Naive thymus-derived CD8-positive, alpha-beta T cell (primary cell): Measurements from ENCODE around the gene BZW1. TPM values are rescaled to one million over a fixed set of nuclear protein-coding genes. Genes with fewer than 3 reads are reported as not detected.
"Not testable (repeated sequence)": the region's sequence is repeated elsewhere in the genome, so short reads cannot be mapped to it uniquely, and the experiment has no call there.

Source experiments
- ATAC-seq, 2 donors: fragments of 150-1000 bp; cut with Tn5 transposase in 1 of 2; sonication (Bioruptor Pico), chemical (Tn5 transposase) in 1 of 2; 1 replicate in 1 of 2; 2 replicates in 1 of 2; pipeline ENCODE4 v1.10.0; 2021; ENCODE audit warnings: mild to moderate bottlenecking in 2 of 2, moderate library complexity in 2 of 2
- POLR2A ChIA-PET: fragments of 350-600 bp; sonication (Branson Sonifier 250); formaldehyde crosslinking; loops from one replicate; lab custom pipeline; 2021; ENCODE audit warnings: antibody characterized with exemption; lab: Charles Lee
- DNase-seq, 10 donors: peaks; one replicate each; pipeline versions ENCODE4 v3.0.0 to v3.0.0-alpha.2; 2020 to 2022
- H3K27ac Mint-ChIP-seq, 10 donors: one replicate each; pipeline ENCODE4 v1.8.0; 2020 to 2022; ENCODE audit warnings: mild to moderate bottlenecking in 10 of 10, mixed read lengths in 10 of 10, moderate library complexity in 4 of 10, inconsistent platforms in 1 of 10
- H3K27me3 Mint-ChIP-seq, 5 donors: one replicate each; pipeline ENCODE4 v1.8.0; 2021 to 2022; ENCODE audit warnings: mixed read lengths in 5 of 5
- H3K36me3 Mint-ChIP-seq, 3 donors: one replicate each; pipeline ENCODE4 v1.8.0; 2020 to 2022; ENCODE audit warnings: mixed read lengths in 3 of 3, mild to moderate bottlenecking in 2 of 3, inconsistent platforms in 1 of 3
- H3K4me1 Mint-ChIP-seq, 4 donors: one replicate each; pipeline ENCODE4 v1.8.0; 2021 to 2022; ENCODE audit warnings: mixed read lengths in 4 of 4
- H3K4me3 Mint-ChIP-seq, 10 donors: one replicate each; pipeline ENCODE4 v1.8.0; 2020 to 2022; ENCODE audit warnings: mild to moderate bottlenecking in 10 of 10, mixed read lengths in 10 of 10, moderate library complexity in 6 of 10, inconsistent platforms in 1 of 10
- H3K9me3 Mint-ChIP-seq, 9 donors: one replicate each; pipeline ENCODE4 v1.8.0; 2020 to 2022; ENCODE audit warnings: mixed read lengths in 9 of 9, mild to moderate bottlenecking in 3 of 9, inconsistent platforms in 1 of 9, moderate library complexity in 1 of 9
- polyA plus RNA-seq, 3 donors: library from polyadenylated mRNA; unstranded; fragments of 300-500 nt; fragmentation: Illumina TruSeq; gene quantifications; one replicate each; pipeline ENCODE4 v1.2.3, GENCODE V29; 2021
- total RNA-seq, 8 experiments: library from RNA in 2 of 8; stranded (reverse) in 2 of 8; gene quantifications; one replicate each; pipeline ENCODE4 v1.2.3 and lab custom pipeline; 2021 to 2026

BZW1 gene
- total and polyA plus RNA-seq, 5 experiments from 2014 or later, result 175 to 285 (median 222) TPM

DNA sequence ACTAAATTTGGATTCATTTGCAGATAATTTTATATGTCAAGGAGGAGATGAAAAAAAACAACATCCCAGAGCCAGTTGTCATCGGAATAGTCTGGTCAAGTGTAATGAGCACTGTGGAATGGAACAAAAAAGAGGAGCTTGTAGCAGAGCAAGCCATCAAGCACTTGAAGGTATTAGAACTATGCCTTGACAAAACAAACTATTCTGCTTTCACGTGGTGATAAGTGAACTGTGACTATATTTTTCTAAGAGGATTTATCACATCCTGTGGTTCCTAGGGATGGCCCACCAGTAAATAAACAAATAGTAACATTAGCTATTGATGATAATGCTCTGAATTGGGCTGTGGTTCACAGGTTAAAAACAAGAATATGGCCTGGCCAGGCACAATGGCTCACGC, 7.0 kb downstream of the BZW1 start:
- not testable (repeated sequence) for H3K4me3 Mint-ChIP-seq, H3K9me3 Mint-ChIP-seq, DNase-seq, ATAC-seq, H3K27me3 Mint-ChIP-seq
- POLR2A ChIA-PET, result interaction anchor here (0.7 to 6.9 kb wide), 3 partner anchors 46 to 106 kb away, joined by 3 to 28 read pairs (median 8); partner anchors contain the start of genes CLK1, NIF3L1 and PPIL3
- Mint-ChIP-seq H3K27ac (peak overlapping the region in 5 of 10 donors; percentile 13 to 79 (median 49)), H3K36me3 (peaks cover 12 to 84% (median 36%) of the 10 kb centered on the region in 3 donors), H3K4me1 (peaks cover 21 to 29% (median 26%) of the 10 kb centered on the region in 4 donors)

DNA sequence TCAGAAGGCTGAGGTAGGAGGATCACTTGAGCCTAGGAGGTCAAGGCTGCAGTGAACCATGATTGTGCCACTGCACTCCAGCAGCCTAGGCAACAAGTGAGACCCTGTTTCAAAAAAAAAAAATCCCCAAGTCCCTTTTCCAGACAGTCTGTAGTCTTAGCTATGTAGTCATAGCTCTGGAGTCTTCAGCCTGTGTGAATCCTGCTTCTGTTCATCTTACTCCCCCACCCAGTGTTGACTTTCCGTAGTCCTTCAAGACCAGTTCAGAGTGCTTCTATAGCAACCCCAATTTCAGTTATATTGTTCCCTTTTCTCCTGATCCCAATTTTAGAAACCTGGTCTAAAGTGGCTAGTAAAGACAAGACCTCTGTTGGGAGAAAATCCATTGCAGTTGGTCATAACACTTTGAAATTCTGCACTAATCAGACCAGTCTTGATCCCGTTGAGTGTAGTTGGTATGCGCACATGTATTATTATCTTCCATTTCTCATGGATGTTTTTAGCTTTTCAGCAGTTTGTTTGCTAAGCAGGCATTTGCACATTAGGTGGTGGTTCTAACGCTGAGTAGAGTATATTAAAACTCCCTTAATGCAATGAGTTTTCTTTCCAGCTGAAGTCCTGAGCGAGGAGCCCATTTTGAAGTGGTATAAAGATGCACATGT, 9.0 kb downstream of the BZW1 start:
- POLR2A ChIA-PET, result interaction anchor here (6.9 kb wide), 1 partner anchor 44 kb away, joined by 28 read pairs; the partner anchor contains the start of gene CLK1
- Mint-ChIP-seq H3K4me1 (peaks cover 7 to 10% (median 9%) of the 10 kb centered on the region in 4 donors), H3K27me3 (no peaks in the 10 kb centered on the region), H3K27ac (peak overlapping the region in 7 of 10 donors; percentile 7 to 82 (median 58)), H3K4me3 (no peak overlapping the region), H3K9me3 (no peaks in the 10 kb centered on the region), H3K36me3 (peaks cover 12 to 76% (median 31%) of the 10 kb centered on the region in 3 donors)
- ATAC-seq (no peak), DNase-seq (no peak)

DNA sequence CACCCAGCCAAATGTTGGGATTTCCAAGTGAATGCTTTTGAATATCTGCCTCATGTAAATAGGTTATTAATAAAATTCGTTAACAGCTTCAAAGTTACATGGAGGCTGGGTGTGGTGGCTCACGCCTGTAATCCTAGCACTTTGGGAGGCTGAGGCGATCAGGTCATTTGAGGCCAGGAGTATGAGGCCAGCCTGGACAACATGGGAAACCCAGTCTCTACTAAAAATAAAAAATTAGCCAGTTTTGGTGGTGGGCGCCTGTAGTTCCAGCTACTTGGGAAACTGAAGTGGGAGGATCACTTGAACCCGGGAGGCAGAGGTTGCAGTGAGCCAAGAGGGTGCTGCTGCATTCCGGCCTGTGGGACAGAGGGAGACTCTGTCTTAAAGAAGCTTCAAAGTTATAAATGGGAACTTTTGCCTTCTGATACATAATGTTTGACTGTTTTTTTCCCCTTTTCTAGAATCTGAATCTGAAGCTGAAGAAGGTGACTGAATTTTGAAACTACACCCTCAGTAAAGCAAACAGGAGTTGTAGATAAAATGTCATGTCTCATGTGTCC, 10.1 kb downstream of the BZW1 start:
- POLR2A ChIA-PET, result interaction anchor here (0.6 to 6.9 kb wide), 2 partner anchors 17 to 43 kb away, joined by 3 to 28 read pairs; partner anchors contain the start of gene CLK1
- Mint-ChIP-seq H3K4me1 (peaks cover 2 to 11% (median 7%) of the 10 kb centered on the region in 4 donors), H3K36me3 (peaks cover 12 to 65% (median 26%) of the 10 kb centered on the region in 3 donors)

DNA sequence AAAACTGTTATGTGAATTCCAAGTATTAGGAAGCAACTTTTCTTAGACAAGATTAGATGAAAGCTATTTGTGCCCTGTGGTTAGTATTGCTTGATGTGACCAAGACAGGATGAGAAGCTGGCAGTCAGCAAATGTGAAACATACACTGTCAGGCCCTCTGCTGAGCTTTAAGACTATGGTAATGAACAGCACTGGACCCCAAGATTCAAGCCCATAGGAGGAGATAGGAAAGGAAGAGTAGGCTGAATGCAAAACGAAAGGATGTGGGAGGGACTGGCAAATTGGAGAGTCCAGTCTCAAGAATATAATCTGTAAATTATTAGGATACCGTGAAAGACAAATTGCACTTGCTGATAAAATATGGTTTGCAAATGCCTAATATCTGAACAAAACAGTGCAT, 16.4 kb downstream of the BZW1 start:
- H3K36me3 Mint-ChIP-seq, result peaks cover 0 to 17% (median 3%) of the 10 kb centered on the region in 3 donors
- no peaks in the 10 kb centered on the region for H3K27me3 Mint-ChIP-seq
- DNase-seq (no peak), ATAC-seq (no peak)
- peaks cover 1 to 14% (median 8%) of the 10 kb centered on the region in 4 donors for H3K4me1 Mint-ChIP-seq
- POLR2A ChIA-PET, result interaction anchor here (0.8 to 2.4 kb wide), 4 partner anchors 11 to 36 kb away, joined by 3 to 11 read pairs (median 6); partner anchors contain the start of genes BZW1 and CLK1
- H3K27ac Mint-ChIP-seq, result peak overlapping the region in 6 of 10 donors; percentile 4 to 68 (median 26)
- H3K4me3 Mint-ChIP-seq, result no peak overlapping the region
- H3K9me3 Mint-ChIP-seq, result no peaks in the 10 kb centered on the region

More for the DNA sequence above, 10.1 kb downstream of the BZW1 start:
- ATAC-seq, result no peak
- Mint-ChIP-seq H3K27ac (peak overlapping the region in 2 of 10 donors; percentile 12 to 48), H3K4me3 (peak overlapping the region in 2 of 10 donors; percentile 28), H3K27me3 (no peaks in the 10 kb centered on the region), H3K9me3 (no peaks in the 10 kb centered on the region)
- DNase-seq, result no peak

DNA sequence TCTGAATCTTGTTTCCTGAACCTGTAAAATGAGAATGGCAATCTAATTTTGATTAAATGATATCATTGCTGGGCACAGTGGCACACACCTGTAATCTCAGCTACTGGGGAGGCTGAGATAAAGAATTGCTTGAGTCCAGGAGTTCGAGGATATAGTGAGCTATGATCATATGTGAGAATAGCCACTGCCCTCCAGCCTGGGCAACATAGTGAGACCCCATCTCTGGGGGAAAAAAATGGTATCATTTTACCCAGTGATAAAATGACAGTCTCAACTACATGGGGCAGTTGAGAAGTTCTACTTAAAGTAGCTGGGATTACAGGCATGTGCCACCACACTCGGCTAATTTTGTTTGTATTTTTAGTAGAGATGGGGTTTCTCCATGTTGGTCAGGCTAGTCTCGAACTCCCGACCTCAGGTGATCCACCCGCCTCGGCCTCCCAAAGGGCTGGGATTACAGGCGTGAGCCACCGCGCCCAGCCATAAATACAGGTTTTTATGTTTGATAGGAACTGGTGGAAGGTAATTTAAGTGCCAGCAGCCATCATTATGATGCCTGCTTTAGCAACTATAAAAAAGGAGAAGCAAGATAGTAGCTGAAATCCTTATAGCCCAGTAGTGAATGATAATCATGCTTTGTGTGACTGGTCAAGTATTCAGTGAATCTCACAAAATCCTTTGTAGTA, 17.0 kb downstream of the BZW1 start:
- Mint-ChIP-seq H3K27me3 (no peaks in the 10 kb centered on the region), H3K4me3 (no peak overlapping the region), H3K27ac (no peak overlapping the region), H3K36me3 (peaks cover 0 to 15% (median 3%) of the 10 kb centered on the region in 3 donors), H3K9me3 (peaks cover 0 to 1% (median 0%) of the 10 kb centered on the region in 9 donors), H3K4me1 (peaks cover 1 to 14% (median 8%) of the 10 kb centered on the region in 4 donors)
- DNase-seq (no peak), ATAC-seq (no peak)
- POLR2A ChIA-PET, result interaction anchor here (0.8 to 2.0 kb wide), 4 partner anchors 10 to 35 kb away, joined by 3 to 8 read pairs (median 4); partner anchors contain the start of genes BZW1 and CLK1

DNA sequence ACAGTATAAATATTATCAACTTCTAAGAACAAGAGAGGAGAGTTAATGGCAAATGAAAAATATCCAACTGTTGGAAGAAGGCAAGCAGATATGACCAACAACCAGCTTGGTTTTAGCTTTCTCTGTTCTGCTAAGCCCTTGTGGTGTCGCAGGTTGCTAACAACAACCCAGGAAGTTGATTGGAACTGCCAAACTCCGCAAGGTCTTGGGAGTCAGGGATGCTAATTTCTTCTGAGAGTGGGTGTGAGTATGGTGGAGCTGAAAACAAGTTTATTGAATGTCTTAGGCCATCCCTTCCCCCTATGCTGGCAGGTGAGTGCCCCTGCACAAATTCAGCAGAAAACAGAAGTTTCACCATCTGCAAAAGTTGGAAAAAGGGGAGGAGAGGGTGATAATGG, 17.5 kb downstream of the BZW1 start:
- no peak for DNase-seq
- POLR2A ChIA-PET, result interaction anchor here (1.0 kb wide), 1 partner anchor 35 kb away, joined by 4 read pairs; the partner anchor contains the start of gene CLK1
- H3K4me3 Mint-ChIP-seq, result no peak overlapping the region
- H3K36me3 Mint-ChIP-seq, result peaks cover 0 to 11% (median 3%) of the 10 kb centered on the region in 3 donors
- ATAC-seq, result no peak
- H3K27me3 Mint-ChIP-seq, result no peaks in the 10 kb centered on the region
- H3K4me1 Mint-ChIP-seq, result peaks cover 1 to 14% (median 8%) of the 10 kb centered on the region in 4 donors
- peaks cover 0 to 4% (median 0%) of the 10 kb centered on the region in 9 donors for H3K9me3 Mint-ChIP-seq
- H3K27ac Mint-ChIP-seq, result no peak overlapping the region

DNA sequence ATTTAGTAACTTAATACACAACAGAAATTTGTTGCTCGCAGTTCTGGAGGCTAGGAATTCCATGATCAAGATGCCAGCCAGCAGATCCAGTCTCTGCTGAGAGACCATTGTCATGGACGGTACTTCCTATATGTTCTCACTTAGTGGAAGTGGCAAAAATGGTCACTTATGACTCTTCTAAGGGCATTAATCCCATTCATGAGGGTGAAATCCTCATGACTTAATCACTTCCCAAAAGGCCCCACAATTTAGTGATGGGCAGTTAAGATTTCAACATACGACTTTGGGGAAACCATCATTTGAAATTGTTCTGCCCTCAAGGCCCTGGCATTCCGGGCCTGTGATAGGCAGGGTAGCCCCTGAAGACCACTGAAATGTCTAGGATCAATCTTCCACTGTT, 23.0 kb downstream of the BZW1 start:
- H3K27me3 Mint-ChIP-seq, result no peaks in the 10 kb centered on the region
- H3K4me3 Mint-ChIP-seq, result no peak overlapping the region
- peaks cover 0 to 13% (median 11%) of the 10 kb centered on the region in 3 donors for H3K36me3 Mint-ChIP-seq
- peaks cover 0 to 21% (median 3%) of the 10 kb centered on the region in 9 donors for H3K9me3 Mint-ChIP-seq
- ATAC-seq, result no peak
- POLR2A ChIA-PET, result no interaction called here
- no peak overlapping the region for H3K27ac Mint-ChIP-seq
- no peak for DNase-seq
- no peaks in the 10 kb centered on the region for H3K4me1 Mint-ChIP-seq

DNA sequence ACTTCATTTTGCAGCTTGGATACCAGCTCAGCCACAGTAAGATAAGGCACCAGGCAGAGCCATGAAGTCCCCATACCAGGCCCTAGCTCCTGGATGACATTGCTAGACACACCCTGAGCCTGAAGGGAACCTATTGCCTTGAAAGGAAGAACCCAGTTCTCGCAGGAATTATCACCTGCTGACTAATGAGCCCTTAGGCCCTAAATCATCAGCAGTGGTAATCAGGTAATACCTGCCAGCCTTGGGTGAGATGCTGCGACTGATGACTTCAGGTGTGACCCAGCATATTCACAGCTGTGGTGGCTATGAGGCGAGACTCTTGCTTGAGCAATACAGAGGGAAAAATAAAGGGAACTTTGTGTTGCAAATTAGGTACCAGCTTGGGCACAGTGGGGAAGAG, 27.8 kb downstream of the BZW1 start:
- Mint-ChIP-seq H3K9me3 (peaks cover 0 to 17% (median 3%) of the 10 kb centered on the region in 9 donors), H3K36me3 (peaks cover 0 to 13% (median 11%) of the 10 kb centered on the region in 3 donors), H3K4me1 (no peaks in the 10 kb centered on the region), H3K27ac (no peak overlapping the region), H3K27me3 (no peaks in the 10 kb centered on the region), H3K4me3 (no peak overlapping the region)
- DNase-seq (no peak), ATAC-seq (no peak)
- POLR2A ChIA-PET, result interaction anchor here (0.6 to 2.0 kb wide), 3 partner anchors 11 to 29 kb away, joined by 4 to 7 read pairs (median 4); partner anchors contain the start of gene CLK1

DNA sequence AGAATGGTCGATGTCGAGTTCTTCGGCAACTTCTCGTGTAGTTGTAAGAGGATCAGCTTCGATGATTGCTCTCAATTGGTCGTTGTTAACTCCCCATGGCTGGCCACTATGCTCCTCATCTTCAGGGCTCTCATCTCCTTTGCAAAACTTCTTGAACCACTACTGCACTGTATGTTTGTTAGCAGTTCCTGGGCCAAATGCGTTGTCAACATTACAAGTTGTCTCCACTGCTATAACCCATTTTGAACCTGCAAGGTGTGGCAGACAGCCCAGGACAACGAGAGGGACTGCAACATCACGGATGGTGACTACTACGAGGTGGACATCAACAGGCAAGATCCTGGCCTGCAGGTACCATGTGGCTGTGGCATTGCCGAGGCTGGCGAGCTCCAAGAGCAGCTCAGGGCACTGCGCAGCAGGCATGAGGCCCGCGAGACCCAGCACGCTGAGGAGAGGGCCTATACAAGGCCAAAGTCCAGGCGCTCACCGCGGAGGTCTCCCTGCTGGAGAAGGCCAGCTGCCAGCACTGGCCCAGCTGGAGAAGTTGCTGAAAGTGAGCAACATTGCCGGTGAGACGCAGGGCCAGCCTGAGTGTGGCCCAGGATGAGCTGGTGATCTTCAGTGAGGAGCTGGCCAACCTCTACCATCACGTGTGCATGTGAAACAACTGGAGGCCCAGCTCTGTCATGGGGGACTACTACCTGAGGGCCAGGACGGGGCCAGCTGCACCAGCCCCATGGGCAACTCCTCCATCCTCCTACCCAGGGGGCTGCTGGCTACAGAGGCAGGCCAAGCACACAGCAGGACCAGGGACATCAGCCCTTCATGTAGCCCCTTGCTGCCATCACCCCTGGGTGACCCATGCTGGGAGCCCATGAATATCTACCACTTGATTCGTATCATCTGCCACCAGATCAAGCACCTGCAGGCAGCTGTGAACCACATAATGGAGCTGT, 32.6 kb downstream of the BZW1 start:
- no peaks in the 10 kb centered on the region for H3K36me3 Mint-ChIP-seq
- no peaks in the 10 kb centered on the region for H3K27me3 Mint-ChIP-seq
- DNase-seq, result no peak
- no peaks in the 10 kb centered on the region for H3K9me3 Mint-ChIP-seq
- peaks cover 0 to under 1% (median under 1%) of the 10 kb centered on the region in 4 donors for H3K4me1 Mint-ChIP-seq
- no peak overlapping the region for H3K4me3 Mint-ChIP-seq
- H3K27ac Mint-ChIP-seq, result no peak overlapping the region
- POLR2A ChIA-PET, result interaction anchor here (0.8 to 1.2 kb wide), 2 partner anchors 33 to 209 kb away, joined by 3 read pairs; partner anchors contain the start of gene BZW1
- ATAC-seq, result no peak

DNA sequence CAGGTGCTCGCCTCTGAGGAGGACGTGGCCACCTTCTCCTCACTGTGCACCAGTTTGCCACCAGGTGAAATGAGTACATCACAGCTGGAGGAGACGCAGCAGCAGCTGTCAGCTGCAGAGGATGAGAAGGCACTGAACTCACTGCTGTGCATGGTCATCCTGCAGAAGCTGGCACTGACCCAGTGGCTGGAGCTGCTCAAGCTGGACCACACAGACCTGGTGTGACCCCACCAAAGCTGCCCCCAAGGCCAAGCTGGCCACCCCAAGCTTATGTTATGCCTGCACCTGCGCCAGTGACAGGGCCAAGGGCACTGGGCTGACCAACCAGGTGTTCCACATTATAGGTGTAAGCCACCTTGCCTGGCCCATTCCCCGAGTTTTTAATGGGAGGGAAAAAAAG, 33.5 kb downstream of the BZW1 start:
- ATAC-seq (no peak), DNase-seq (no peak)
- Mint-ChIP-seq H3K36me3 (peaks cover 0 to 2% (median 2%) of the 10 kb centered on the region in 3 donors), H3K27me3 (no peaks in the 10 kb centered on the region), H3K4me3 (no peak overlapping the region), H3K4me1 (peaks cover 0 to 2% (median under 1%) of the 10 kb centered on the region in 4 donors), H3K27ac (no peak overlapping the region), H3K9me3 (no peaks in the 10 kb centered on the region)
- POLR2A ChIA-PET, result interaction anchor here (1.2 kb wide), 2 partner anchors 19 to 34 kb away, joined by 3 to 8 read pairs; partner anchors contain the start of genes BZW1 and CLK1

DNA sequence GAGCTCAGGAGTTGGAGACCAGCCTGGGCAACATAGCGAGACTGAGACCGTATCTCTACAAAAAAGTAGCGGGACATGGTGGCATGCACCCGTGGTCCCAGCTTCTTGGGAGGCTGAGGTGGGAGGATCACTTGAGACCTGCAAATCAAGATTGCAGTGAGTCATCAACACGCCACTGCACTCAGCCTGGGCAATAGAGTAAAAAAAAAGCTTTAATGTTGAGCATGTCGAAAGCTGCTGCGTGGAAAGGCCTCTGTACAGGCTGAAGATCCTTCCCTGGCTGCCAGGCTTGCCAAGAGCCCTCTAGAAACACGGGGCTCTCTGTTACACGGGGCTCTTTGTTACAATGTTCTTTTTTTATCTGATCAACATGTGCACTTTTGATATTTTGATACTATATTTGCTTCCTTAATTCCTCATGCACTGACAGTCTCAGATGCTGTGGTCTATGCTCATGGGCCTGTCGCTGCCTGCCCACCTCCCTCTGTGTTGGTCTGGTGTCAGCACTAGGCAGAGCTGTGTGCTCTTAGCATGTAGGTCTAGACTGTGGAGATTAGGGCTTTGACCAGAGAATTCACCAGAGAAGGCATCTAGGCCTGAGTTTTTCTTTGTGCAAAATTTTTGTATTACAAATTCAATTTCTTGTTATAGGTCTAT, 34.1 kb downstream of the BZW1 start:
- H3K27me3 Mint-ChIP-seq, result no peaks in the 10 kb centered on the region
- no peaks in the 10 kb centered on the region for H3K9me3 Mint-ChIP-seq
- DNase-seq (no peak), ATAC-seq (no peak)
- peaks cover 0 to 2% (median under 1%) of the 10 kb centered on the region in 4 donors for H3K4me1 Mint-ChIP-seq
- POLR2A ChIA-PET, result interaction anchor here (1.2 kb wide), 2 partner anchors 18 to 35 kb away, joined by 3 to 8 read pairs; partner anchors contain the start of genes BZW1 and CLK1
- no peak overlapping the region for H3K27ac Mint-ChIP-seq
- H3K4me3 Mint-ChIP-seq, result no peak overlapping the region
- peaks cover 0 to 8% (median 8%) of the 10 kb centered on the region in 3 donors for H3K36me3 Mint-ChIP-seq
